Measurements from ENCODE around the gene PDCD1. TPM values are rescaled to one million over a fixed set of nuclear protein-coding genes. Genes with fewer than 3 reads are reported as not detected.

Gene PDCD1
- total RNA-seq, 1 donor from 2014 or later = not detected

- no peak for DNase-seq (ENCODE audit: extremely low read depth, low read depth, low spot score)
Measured at GRCh38 chr2:241854342-241855244, 4.1 kb downstream of the PDCD1 start.

- DNase-seq (ENCODE audit: extremely low read depth, low read depth, low spot score) = no peak
Measured at GRCh38 chr2:241853651-241854341, 4.9 kb downstream of the PDCD1 start.

- no peak for DNase-seq (ENCODE audit: extremely low read depth, low read depth, low spot score)
Measured at GRCh38 chr2:241852981-241853631, 5.6 kb downstream of the PDCD1 start.

- no peak for DNase-seq (ENCODE audit: extremely low read depth, low read depth, low spot score)
Measured at GRCh38 chr2:241852116-241852980, 6.3 kb downstream of the PDCD1 start.

GRCh38 chr2:241851325-241852115, 7.2 kb downstream of the PDCD1 start:
- DNase-seq (ENCODE audit: extremely low read depth, low read depth, low spot score) = no peak

GRCh38 chr2:241850544-241851324, 8.0 kb downstream of the PDCD1 start:
- DNase-seq (ENCODE audit: extremely low read depth, low read depth, low spot score) = no peak

- DNase-seq (ENCODE audit: extremely low read depth, low read depth, low spot score) = no peak
Measured at GRCh38 chr2:241849616-241850543, 8.8 kb downstream of the PDCD1 start.

- DNase-seq (ENCODE audit: extremely low read depth, low read depth, low spot score) = no peak
Measured at GRCh38 chr2:241848761-241849615, 9.7 kb downstream of the PDCD1 start.

GRCh38 chr2:241846406-241846805, 12.3 kb downstream of the PDCD1 start:
- no peak for DNase-seq (ENCODE audit: extremely low read depth, low read depth, low spot score)

GRCh38 chr2:241844831-241845578, 13.7 kb downstream of the PDCD1 start:
- DNase-seq (ENCODE audit: extremely low read depth, low read depth, low spot score) = no peak

GRCh38 chr2:241844066-241844728, 14.5 kb downstream of the PDCD1 start:
- DNase-seq (ENCODE audit: extremely low read depth, low read depth, low spot score) = no peak

- no peak for DNase-seq (ENCODE audit: extremely low read depth, low read depth, low spot score)
Measured at GRCh38 chr2:241843321-241844065, 15.2 kb downstream of the PDCD1 start.

GRCh38 chr2:241842620-241843211, 16.0 kb downstream of the PDCD1 start:
- DNase-seq (ENCODE audit: extremely low read depth, low read depth, low spot score) = no peak

GRCh38 chr2:241842067-241842415, 16.7 kb downstream of the PDCD1 start:
- no peak for DNase-seq (ENCODE audit: extremely low read depth, low read depth, low spot score)
